ENCODE results near the gene C5orf24. TPM values are rescaled to one million over a fixed set of nuclear protein-coding genes. Genes with fewer than 3 reads are reported as not detected.
A peak's percentile ranks its signal among the peaks of the same experiment; 100 is the strongest.
"Not testable (repeated sequence)": the region's sequence is repeated elsewhere in the genome, so short reads cannot be mapped to it uniquely, and the experiment has no call there.

The C5orf24 gene
- total and polyA plus RNA-seq, 2 donors from 2014 or later: 18.2 to 46.1 TPM

DNA sequence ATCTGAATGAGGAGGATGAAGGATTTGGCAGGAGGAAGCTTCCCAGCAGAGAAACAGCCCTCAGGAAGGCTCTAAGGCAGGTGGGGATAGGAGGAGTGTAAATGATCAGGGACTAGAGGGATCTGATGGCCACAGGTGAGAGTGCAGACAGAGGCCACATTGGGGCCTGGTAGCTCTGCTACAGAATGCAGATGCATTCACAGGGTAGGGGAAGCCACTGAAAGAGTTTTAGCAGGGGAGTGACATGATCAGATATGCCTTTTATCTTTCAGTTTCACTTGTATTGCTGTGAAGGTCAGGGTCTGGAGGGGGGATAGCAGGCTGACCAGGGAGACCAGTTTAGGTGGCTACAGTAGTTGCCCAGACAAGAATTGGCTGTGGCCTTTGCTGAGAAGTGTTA is 31.4 kb downstream of the C5orf24 start:
- Histone ChIP-seq H3K9ac (ENCODE audit: low read length in 3 of 3) (peak overlapping the region in 1 of 3 donors; percentile 26), H3K27ac (ENCODE audit: low read depth in 2 of 2, low read length in 2 of 2) (no peak overlapping the region), H3K27me3 (ENCODE audit: control insufficient read depth, insufficient read depth, low read length) (no peaks in the 10 kb centered on the region), H3K4me3 (ENCODE audit: low read length in 3 of 3) (no peak overlapping the region), H3K9me3 (ENCODE audit: control insufficient read depth in 2 of 3, insufficient read depth in 1 of 3, low read length in 3 of 3) (no peaks in the 10 kb centered on the region), H3K4me1 (ENCODE audit: control insufficient read depth in 2 of 3, insufficient read depth in 2 of 3, low read depth in 1 of 3, low read length in 3 of 3) (peaks cover 0 to 4% (median 0%) of the 10 kb centered on the region in 3 donors), H3K36me3 (ENCODE audit: control insufficient read depth in 2 of 3, insufficient read depth in 3 of 3, low read length in 3 of 3) (no peaks in the 10 kb centered on the region)
- DNase-seq (no peak), FAIRE-seq (no peak)
- no peak for TF ChIP-seq CTCF (IDR thresholded peaks at IDR 0.05; ENCODE audit: borderline replicate concordance, extremely low read depth, insufficient read depth)
- intact Hi-C loops (cut with DNase I): no loop called here

DNA sequence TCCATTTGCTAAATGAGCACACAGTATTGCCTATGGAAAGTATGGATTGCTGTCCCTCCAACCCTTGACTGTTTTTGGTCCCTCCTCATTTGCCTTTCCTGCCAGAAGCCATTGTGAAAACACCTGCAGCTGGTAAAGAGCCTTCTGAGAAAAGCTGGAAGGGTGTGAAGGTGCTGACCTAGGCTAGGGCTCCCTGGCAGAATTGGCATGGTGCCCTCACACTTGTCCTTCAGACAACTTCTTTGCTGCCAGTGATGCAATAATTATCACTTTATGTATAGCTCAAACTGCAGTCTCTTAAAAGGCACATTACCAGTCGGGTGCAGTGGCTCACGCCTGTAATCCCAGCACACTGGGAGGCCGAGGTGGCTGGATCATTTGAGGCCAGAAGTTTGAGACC is 32.6 kb downstream of the C5orf24 start:
- intact Hi-C loops (cut with DNase I): no loop called here
- Histone ChIP-seq H3K4me1 (ENCODE audit: control insufficient read depth in 2 of 3, insufficient read depth in 2 of 3, low read depth in 1 of 3, low read length in 3 of 3) (peaks cover 0 to 4% (median 0%) of the 10 kb centered on the region in 3 donors), H3K27ac (ENCODE audit: low read depth in 2 of 2, low read length in 2 of 2) (no peak overlapping the region), H3K9ac (ENCODE audit: low read length in 3 of 3) (no peak overlapping the region), H3K9me3 (ENCODE audit: control insufficient read depth in 2 of 3, insufficient read depth in 1 of 3, low read length in 3 of 3) (no peaks in the 10 kb centered on the region), H3K27me3 (ENCODE audit: control insufficient read depth, insufficient read depth, low read length) (no peaks in the 10 kb centered on the region), H3K36me3 (ENCODE audit: control insufficient read depth in 2 of 3, insufficient read depth in 3 of 3, low read length in 3 of 3) (no peaks in the 10 kb centered on the region), H3K4me3 (ENCODE audit: low read length in 3 of 3) (no peak overlapping the region)
- TF ChIP-seq CTCF (IDR thresholded peaks at IDR 0.05; ENCODE audit: borderline replicate concordance, extremely low read depth, insufficient read depth): no peak
- DNase-seq (no peak), FAIRE-seq (no peak)

DNA sequence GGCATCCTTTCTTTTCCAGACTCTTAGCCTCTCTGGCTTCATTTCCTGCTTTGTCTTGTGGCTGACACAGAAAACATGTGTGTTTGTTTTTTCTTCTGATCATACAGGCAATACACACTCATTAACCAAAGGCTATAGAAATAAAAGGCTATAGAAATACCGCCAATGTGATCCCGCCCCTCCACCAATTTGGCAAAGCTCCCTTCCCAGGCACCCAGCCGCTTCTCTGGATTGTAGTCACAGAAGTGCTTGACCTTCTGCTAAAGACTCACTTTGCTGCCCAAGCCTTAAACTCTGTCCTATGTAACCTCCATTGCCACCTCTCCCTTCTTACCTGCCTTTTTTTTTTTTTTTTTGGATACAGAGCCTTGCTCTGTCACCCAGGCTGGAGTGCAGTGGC is 33.7 kb downstream of the C5orf24 start:
- FAIRE-seq (no peak), DNase-seq (no peak)
- H3K27ac ChIP-seq (ENCODE audit: low read depth in 2 of 2, low read length in 2 of 2): no peak overlapping the region
- H3K27me3 ChIP-seq (ENCODE audit: control insufficient read depth, insufficient read depth, low read length): no peaks in the 10 kb centered on the region
- no peaks in the 10 kb centered on the region for H3K9me3 ChIP-seq (ENCODE audit: control insufficient read depth in 2 of 3, insufficient read depth in 1 of 3, low read length in 3 of 3)
- intact Hi-C loops (cut with DNase I): no loop called here
- H3K4me3 ChIP-seq (ENCODE audit: low read length in 3 of 3): no peak overlapping the region
- no peaks in the 10 kb centered on the region for H3K36me3 ChIP-seq (ENCODE audit: control insufficient read depth in 2 of 3, insufficient read depth in 3 of 3, low read length in 3 of 3)
- H3K4me1 ChIP-seq (ENCODE audit: control insufficient read depth in 2 of 3, insufficient read depth in 2 of 3, low read depth in 1 of 3, low read length in 3 of 3): peaks cover 0 to 4% (median 0%) of the 10 kb centered on the region in 3 donors
- TF ChIP-seq CTCF (IDR thresholded peaks at IDR 0.05; ENCODE audit: borderline replicate concordance, extremely low read depth, insufficient read depth): no peak
- H3K9ac ChIP-seq (ENCODE audit: low read length in 3 of 3): no peak overlapping the region

- H3K36me3 ChIP-seq (ENCODE audit: control insufficient read depth in 2 of 3, insufficient read depth in 3 of 3, low read length in 3 of 3); H3K9ac ChIP-seq (ENCODE audit: low read length in 3 of 3); H3K27ac ChIP-seq (ENCODE audit: low read depth in 2 of 2, low read length in 2 of 2); DNase-seq; intact Hi-C loops (cut with DNase I); H3K27me3 ChIP-seq (ENCODE audit: control insufficient read depth, insufficient read depth, low read length); H3K4me3 ChIP-seq (ENCODE audit: low read length in 3 of 3); H3K4me1 ChIP-seq (ENCODE audit: control insufficient read depth in 2 of 3, insufficient read depth in 2 of 3, low read depth in 1 of 3, low read length in 3 of 3); H3K9me3 ChIP-seq (ENCODE audit: control insufficient read depth in 2 of 3, insufficient read depth in 1 of 3, low read length in 3 of 3); FAIRE-seq: not testable (repeated sequence)
These were observed 35.2 kb downstream of the C5orf24 start for GRCh38 chr5:134880937-134881336.

DNA sequence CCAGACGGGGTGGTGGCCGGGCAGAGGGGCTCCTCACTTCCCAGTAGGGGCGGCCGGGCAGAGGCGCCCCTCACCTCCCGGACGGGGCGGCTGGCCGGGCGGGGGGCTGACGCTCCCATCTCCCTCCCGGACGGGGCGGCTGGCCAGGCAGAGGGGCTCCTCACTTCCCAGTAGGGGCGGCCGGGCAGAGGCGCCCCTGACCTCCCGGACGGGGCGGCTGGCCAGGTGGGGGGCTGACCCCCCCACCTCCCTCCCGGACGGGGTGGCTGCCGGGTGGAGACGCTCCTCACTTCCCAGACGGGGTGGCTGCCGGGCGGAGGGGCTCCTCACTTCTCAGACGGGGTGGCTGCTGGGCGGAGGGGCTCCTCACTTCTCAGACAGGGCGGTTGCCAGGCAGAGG is 35.9 kb downstream of the C5orf24 start:
- intact Hi-C loops (cut with DNase I); H3K4me1 ChIP-seq (ENCODE audit: control insufficient read depth in 2 of 3, insufficient read depth in 2 of 3, low read depth in 1 of 3, low read length in 3 of 3): not testable (repeated sequence)

More for the DNA sequence above, 35.9 kb downstream of the C5orf24 start:
- not testable (repeated sequence) for DNase-seq; FAIRE-seq; H3K27ac ChIP-seq (ENCODE audit: low read depth in 2 of 2, low read length in 2 of 2); H3K4me3 ChIP-seq (ENCODE audit: low read length in 3 of 3); H3K9ac ChIP-seq (ENCODE audit: low read length in 3 of 3); H3K36me3 ChIP-seq (ENCODE audit: control insufficient read depth in 2 of 3, insufficient read depth in 3 of 3, low read length in 3 of 3); H3K9me3 ChIP-seq (ENCODE audit: control insufficient read depth in 2 of 3, insufficient read depth in 1 of 3, low read length in 3 of 3); H3K27me3 ChIP-seq (ENCODE audit: control insufficient read depth, insufficient read depth, low read length)
